ENCODE results near the gene KRTAP4-3.
"Not testable (repeated sequence)": the region's sequence is repeated elsewhere in the genome, so short reads cannot be mapped to it uniquely, and the experiment has no call there.

Gene KRTAP4-3

GRCh38 chr17:41150026-41150425 lies 18.0 kb downstream of the KRTAP4-3 start:
- DNase-seq, result no peak

- no peak for DNase-seq
These were observed 18.4 kb downstream of the KRTAP4-3 start, which contains the start of gene KRTAP4-5 for GRCh38 chr17:41149652-41149985. KRTAP4-5 (minus strand) TSS chr17:41149825; CDS start chr17:41149767, 58 bp downstream.

- DNase-seq, result not testable (repeated sequence)
These were observed 18.9 kb downstream of the KRTAP4-3 start for GRCh38 chr17:41148971-41149651.

- DNase-seq, result no peak
These were observed 20.4 kb downstream of the KRTAP4-3 start for GRCh38 chr17:41147531-41148204.

GRCh38 chr17:41145261-41145660 lies 22.8 kb downstream of the KRTAP4-3 start:
- DNase-seq, result no peak

- no peak for DNase-seq
These were observed 23.2 kb downstream of the KRTAP4-3 start for GRCh38 chr17:41144846-41145245.

- DNase-seq, result no peak
These were observed 26.7 kb downstream of the KRTAP4-3 start for GRCh38 chr17:41141361-41141760.

- DNase-seq, result no peak
These were observed 27.5 kb downstream of the KRTAP4-3 start, which contains the start of gene KRTAP4-6 for GRCh38 chr17:41140360-41141131. KRTAP4-6 (minus strand) TSS chr17:41140544; CDS start chr17:41140487, 57 bp downstream.

GRCh38 chr17:41139865-41140264 lies 28.2 kb downstream of the KRTAP4-3 start:
- DNase-seq, result not testable (repeated sequence)

GRCh38 chr17:41133880-41134735 lies 33.9 kb downstream of the KRTAP4-3 start:
- DNase-seq, result no peak

- no peak for DNase-seq
These were observed 36.0 kb downstream of the KRTAP4-3 start for GRCh38 chr17:41131979-41132378.

GRCh38 chr17:41127371-41127770 lies 40.6 kb downstream of the KRTAP4-3 start:
- DNase-seq, result no peak

GRCh38 chr17:41126412-41126811 lies 41.6 kb downstream of the KRTAP4-3 start:
- no peak for DNase-seq

GRCh38 chr17:41125064-41125463 lies 43.0 kb downstream of the KRTAP4-3 start:
- DNase-seq, result no peak

GRCh38 chr17:41123991-41124371 lies 44.0 kb downstream of the KRTAP4-3 start, which contains the start of gene KRTAP4-12:
KRTAP4-12 (minus strand) TSS chr17:41124182; CDS start chr17:41124122, 60 bp downstream.
- not testable (repeated sequence) for DNase-seq

GRCh38 chr17:41123292-41123990 lies 44.6 kb downstream of the KRTAP4-3 start:
- not testable (repeated sequence) for DNase-seq

GRCh38 chr17:41121742-41122141 lies 46.3 kb downstream of the KRTAP4-3 start:
- DNase-seq, result no peak

GRCh38 chr17:41119696-41120690 lies 48.0 kb downstream of the KRTAP4-3 start:
- not testable (repeated sequence) for DNase-seq

GRCh38 chr17:41118721-41119120 lies 49.3 kb downstream of the KRTAP4-3 start:
- no peak for DNase-seq

GRCh38 chr17:41117846-41118386 lies 50.1 kb downstream of the KRTAP4-3 start, which contains the start of gene KRTAP4-11:
KRTAP4-11 (minus strand) TSS chr17:41118373; CDS start chr17:41118315, 58 bp downstream.
- DNase-seq, result not testable (repeated sequence)

All from NK-92 treated with Interleukin-12 subunit alpha and Interleukin-12 subunit beta, amount 100 ng/mL, for 24 hours (cell line).